H54 (cell line): ENCODE measurements around the gene PTPRK.

ENCODE experiments used
- DNase-seq: peaks from one replicate; pipeline ENCODE4 v3.0.0; 2011; ENCODE audit warnings: low spot score, mixed read lengths; ENCODE audit not compliant: insufficient read length
- FAIRE-seq: peaks from 3 replicates; lab custom pipeline; 2011; peaks lifted over from hg19 to GRCh38; lab: Jason Lieb, UNC
- POLR2A ChIP-seq: IDR thresholded peaks from 2 replicates; pipeline ENCODE4 v1.6.1; 2011; ENCODE audit warnings: low read depth, mild to moderate bottlenecking, low read length

Gene PTPRK

GRCh38 chr6:128053109-128053508, 467.3 kb downstream of the PTPRK start:
- no peak for TF ChIP-seq POLR2A
- no peak for FAIRE-seq
- DNase-seq: no peak

GRCh38 chr6:128047989-128048388, 472.4 kb downstream of the PTPRK start:
- DNase-seq (no peak), FAIRE-seq (no peak)
- TF ChIP-seq POLR2A: no peak

GRCh38 chr6:128046033-128046432, 474.4 kb downstream of the PTPRK start:
- FAIRE-seq (no peak), DNase-seq (no peak)
- TF ChIP-seq POLR2A: no peak

GRCh38 chr6:128039543-128039942, 480.9 kb downstream of the PTPRK start:
- FAIRE-seq: no peak
- TF ChIP-seq POLR2A: no peak

DNA sequence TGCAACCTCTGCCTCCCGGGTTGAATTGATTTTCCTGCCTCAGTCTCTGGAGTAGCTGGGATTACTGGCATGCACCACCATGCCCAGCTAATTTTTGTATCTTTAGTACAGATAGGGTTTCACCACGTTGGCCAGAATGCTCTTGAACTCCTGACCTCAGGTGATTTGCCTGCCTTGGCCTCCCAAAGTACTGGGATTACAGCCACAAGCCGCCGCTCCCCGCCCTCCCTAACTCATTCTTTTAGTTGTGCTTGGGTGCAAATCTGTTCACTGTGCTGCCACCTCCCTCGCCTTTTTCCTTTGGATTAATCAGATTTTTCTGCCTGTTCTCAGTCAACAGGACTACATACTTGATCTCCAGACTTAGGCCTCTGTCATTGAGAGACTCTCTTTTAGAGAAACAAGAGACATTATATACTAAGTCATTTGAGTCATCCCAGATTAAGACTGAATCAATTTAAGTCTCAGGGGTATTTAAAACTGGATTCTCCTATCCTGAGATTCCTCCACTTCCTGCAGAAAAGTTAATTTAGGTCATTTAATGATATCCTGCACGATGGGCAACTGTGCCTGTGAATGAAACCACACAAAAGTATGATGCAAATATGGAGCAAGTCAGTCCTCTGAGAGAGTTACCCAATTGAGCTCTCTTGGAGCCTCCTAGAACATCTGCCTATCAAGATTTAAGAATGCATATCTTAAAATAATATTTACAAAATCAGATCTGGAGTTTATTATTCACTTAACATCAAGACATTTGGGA, 483.4 kb downstream of the PTPRK start:
- no peak for FAIRE-seq
- no peak for TF ChIP-seq POLR2A
- no peak for DNase-seq

More at GRCh38 chr6:128039543-128039942, 480.9 kb downstream of the PTPRK start:
- no peak for DNase-seq

DNA sequence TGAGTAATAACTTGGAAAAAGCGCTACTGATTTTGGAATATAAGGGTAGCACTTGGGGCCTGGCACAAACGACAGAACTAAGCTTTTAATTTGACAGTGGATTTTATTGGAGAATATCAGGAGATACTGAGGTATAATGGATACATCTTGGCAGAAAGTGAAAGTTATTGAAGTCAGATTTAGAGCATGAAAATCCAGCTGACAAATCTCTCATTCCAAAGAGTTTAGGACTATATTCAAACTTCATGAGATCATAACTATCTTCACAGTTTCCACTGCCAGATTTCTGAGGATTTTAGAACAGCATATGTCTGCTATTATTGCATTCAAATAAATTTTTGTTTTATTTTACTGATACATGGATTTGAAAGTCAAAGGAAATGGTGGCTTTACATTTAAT, 487.2 kb downstream of the PTPRK start:
- no peak for FAIRE-seq
- TF ChIP-seq POLR2A: no peak
- DNase-seq: no peak

GRCh38 chr6:128032042-128032441, 488.4 kb downstream of the PTPRK start:
- DNase-seq (no peak), FAIRE-seq (no peak)
- TF ChIP-seq POLR2A: no peak

DNA sequence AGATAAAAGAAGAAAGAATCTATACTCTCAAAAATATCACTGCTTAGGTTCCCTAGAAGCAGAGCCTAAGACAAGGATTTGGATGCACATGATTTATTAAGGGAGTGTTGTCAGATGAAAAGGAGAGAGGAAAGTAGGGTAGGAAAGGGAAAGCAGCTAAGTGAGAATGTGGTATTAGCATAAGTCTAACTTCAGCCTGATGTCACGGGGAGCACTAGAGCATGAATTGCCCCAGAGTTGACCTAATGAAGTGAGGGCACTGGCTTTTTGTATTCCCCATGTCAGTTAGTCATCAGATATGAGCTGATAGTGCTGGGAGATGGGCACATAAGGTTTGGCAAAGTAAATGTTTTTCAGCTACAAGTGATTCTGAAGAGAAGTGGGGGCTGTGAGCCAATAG, 490.6 kb downstream of the PTPRK start:
- FAIRE-seq: no peak
- no peak for TF ChIP-seq POLR2A
- DNase-seq: no peak

DNA sequence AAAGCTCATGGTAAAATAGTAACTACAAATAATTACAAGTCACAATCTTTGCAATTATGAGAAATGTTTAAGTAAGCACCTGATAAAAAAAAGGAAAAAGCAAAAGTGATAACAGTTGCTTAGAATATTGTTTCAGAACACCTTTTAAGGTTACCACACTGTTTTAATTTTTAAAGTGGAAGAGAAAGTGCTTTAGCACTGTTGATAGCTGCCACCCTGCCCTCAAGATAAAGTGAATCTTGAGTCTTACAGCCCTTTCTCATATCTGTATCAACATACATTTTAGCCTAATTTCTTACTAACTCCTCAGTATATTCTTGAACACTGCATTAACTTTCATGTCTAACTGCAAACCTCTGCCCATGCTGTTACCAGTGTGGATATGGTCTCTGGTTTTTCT, 492.2 kb downstream of the PTPRK start:
- TF ChIP-seq POLR2A: no peak
- FAIRE-seq (no peak), DNase-seq (no peak)

DNA sequence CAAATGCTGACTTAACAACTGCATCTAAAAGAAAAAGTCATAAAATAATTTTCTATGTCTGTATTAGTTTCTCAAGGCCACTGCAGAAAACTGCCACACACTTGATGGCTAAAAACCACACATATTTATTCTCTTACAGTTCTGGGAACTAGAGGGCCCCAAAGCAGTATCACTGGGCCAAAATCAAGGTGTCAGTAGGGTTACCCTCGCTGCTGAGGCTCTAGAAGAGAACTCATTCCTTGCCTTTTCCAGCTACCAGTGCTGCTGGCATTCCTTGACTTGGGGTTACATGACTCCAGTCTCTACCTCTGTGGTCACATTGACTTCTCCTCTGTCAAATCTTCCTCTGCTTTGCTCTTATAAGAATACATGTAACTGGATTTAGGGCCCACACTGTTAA, 494.9 kb downstream of the PTPRK start:
- DNase-seq (no peak), FAIRE-seq (no peak)
- no peak for TF ChIP-seq POLR2A

DNA sequence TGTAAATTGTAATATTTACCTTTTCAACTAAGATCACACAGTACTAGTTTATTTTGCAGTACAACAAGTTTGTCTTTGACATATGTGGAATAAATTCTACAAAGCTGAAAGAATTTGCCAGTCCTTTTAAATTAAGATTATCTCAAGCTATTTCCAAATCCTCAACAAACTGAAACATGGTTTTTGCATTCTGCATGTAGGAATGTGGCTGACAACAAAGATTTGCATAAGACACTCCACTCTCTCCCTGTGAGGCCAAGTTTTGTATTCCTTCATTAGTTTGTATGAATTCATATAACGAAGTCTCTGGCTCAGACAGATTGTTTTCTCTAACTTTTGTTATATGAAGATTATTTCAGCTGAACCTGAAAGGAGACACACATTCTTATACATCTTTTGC, 495.4 kb downstream of the PTPRK start:
- no peak for DNase-seq
- FAIRE-seq: no peak

DNA sequence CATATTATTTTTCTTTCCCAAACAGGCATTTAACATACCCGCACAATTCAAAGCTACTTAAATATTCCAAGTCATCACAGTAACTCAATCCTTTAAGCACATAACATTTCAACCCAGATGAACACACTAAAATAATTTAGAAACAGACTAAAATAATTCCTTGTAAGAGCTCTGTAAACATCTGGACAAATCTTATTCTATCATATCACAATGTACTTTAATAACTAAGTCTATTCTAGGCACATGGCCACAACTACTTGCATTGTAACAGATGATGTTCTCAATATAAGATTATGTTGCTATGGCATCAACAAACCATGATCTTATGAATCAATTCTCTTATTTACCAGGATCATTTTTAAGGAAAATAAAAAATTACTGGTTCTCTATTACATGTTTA, 496.4 kb downstream of the PTPRK start:
- DNase-seq (no peak), FAIRE-seq (no peak)
- no peak for TF ChIP-seq POLR2A

More for the DNA sequence above, 495.4 kb downstream of the PTPRK start:
- no peak for TF ChIP-seq POLR2A

DNA sequence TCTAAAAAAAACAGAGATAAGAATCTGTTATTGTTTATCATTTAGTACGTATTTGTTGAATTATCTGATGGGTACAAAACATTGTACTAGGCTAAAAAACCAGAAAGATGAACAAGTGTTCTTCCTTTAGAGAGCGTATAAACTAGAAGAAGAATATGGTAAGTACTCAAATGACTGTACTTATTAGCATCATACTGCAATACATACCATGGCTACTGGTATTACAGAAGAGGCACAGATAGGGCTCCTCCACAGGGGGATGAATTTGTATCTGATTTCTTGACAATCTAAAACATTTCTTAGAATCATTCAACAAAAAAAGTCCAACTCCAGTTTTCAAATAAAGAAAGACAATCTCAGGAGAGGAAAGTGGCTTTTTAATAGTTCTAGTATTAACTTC, 501.6 kb downstream of the PTPRK start:
- no peak for DNase-seq
- no peak for TF ChIP-seq POLR2A
- FAIRE-seq: no peak

- DNase-seq (no peak), FAIRE-seq (no peak)
- no peak for TF ChIP-seq POLR2A
These were observed 503.1 kb downstream of the PTPRK start for GRCh38 chr6:128017288-128017687.

- FAIRE-seq (no peak), DNase-seq (no peak)
- TF ChIP-seq POLR2A: no peak
These were observed 512.7 kb downstream of the PTPRK start for GRCh38 chr6:128007658-128008057.
